Activated T-cell treated with anti-CD3 and anti-CD28 coated beads for 48 hours (primary cell): Measurements from ENCODE around the gene UBTD1.

Experiments
- DNase-seq: peaks from one replicate; pipeline ENCODE4 v3.0.0-alpha.2; 2020; ENCODE audit warnings: low read depth

The UBTD1 gene

GRCh38 chr10:97483506-97483905 lies 15.2 kb upstream of the UBTD1 start:
- DNase-seq = no peak

- DNase-seq = no peak
These were observed 14.8 kb upstream of the UBTD1 start for GRCh38 chr10:97483921-97484320.

GRCh38 chr10:97485647-97486281 lies 13.0 kb upstream of the UBTD1 start:
- no peak for DNase-seq

DNA sequence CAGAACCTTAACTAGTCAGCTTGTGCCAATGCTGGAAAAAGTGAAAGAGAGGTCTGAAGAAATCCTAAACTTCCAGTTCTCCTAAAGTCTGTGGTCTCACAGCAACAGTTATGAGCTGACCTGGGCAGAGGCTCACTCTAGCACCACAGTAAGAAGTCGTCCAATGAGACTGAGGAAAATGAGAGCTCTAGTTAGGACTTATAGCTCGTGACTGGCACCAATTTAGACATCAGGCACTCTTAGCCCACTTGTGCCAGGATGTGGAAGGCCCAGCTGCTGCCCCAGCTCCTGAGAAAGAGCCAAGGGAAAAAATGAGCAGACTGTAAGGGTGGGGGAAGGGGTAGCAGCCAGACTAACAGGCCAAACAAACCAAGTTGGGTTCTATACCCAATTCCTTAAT lies 8.1 kb upstream of the UBTD1 start:
- no peak for DNase-seq

DNA sequence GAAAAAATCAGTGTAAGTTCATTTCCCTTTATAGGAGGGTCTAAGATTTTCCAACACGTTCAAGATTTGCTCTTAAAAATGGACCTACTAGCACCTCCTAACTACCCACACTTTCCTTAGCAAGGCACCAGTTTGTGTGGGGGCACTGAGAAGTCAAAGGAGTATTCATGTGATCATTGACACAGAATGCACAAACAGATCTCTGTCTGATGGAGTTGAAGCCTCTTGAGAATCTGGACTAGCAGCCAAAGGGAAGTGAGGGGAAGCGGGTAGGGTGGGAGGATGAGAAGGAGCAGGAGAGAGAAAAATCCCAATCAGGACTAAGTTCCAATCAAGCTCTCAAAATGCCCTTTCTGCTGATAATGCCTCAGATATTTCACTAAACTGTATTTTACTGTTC lies 4.6 kb upstream of the UBTD1 start:
- DNase-seq = no peak

- no peak for DNase-seq
These were observed 3.7 kb upstream of the UBTD1 start for GRCh38 chr10:97494863-97495506.

DNA sequence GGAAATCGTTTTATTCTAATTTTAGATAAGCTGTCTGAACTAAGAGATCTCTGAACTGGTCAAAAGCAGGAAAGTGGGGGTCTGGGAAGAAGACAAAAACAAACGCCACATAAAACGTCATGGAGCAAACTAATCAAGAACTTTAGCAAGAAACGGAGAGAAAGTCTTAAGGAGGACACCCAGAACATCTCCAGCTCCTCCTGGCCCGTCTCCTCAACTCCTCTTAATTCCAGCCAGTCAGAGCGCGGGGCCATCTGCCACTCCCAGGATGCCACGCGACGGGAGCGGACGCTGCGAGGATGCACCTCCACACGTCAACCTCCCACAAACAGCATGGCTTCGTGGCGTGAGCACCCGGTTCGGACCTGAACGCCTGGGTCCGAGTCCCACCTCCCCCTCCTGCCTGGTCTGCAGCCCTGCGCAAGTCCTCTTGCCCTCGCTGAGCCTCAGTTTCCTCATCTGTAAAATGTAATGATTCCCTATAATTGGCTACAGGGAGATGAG lies 1.1 kb upstream of the UBTD1 start:
- peak; percentile 83 for DNase-seq

DNA sequence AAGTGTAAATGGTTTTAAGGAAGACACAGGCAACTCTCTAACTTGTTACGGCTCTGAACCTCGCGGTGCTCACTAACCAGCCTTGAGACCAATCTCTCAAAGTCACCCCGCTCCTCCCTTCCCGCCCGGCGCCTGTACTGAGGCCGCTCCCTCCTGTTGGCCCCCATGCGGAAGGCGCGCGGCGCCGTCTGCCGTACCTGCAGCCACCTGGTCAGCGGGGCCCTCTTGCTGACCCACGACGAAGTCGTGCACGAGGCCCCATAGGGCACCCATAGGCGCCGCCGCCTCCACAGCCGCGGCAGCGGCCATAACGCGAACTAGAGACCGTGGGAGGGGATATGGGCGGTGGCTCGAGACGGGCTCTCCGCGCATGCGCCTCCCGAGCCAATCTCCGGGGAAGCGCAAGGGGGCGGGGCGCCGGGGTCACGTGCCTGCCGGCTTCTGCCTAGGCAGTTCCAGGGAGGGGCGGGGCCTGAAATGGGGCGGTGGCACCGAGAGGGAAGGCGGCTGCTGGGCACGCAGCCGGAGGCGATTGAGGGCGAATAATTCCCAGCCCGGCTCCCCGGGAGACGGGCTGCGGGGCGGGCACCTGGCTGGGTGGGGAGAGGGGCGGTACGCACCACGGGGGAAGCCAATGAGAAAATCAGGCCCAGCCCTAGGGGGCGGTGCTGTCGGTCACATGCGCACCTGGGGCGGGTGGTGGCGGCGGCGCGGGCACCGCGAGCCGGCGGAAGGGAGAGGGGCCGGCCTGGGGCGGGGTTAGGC lies 466 bp upstream of the UBTD1 start, which contains the start of gene MMS19:
MMS19 (minus strand) TSS at position 347 of the 765 bp plus-strand sequence; CDS start at position 309, 38 bp downstream.
- peak; percentile 100 for DNase-seq

GRCh38 chr10:97499561-97500296 lies 1.0 kb downstream of the UBTD1 start:
- DNase-seq = no peak

DNA sequence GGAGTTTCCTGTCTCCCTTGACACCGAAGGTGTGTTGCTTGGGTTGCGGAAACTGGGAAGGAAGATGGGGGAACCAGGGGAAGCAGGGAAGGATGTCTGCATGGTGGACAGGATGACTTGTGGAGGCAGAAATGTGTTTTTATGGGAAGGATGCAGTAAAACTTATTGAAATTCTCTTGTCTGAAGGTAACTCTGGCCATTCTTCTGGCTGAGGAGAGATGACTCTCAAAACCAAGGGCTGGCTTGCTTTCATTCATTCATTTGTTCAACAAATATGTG lies 1.5 kb downstream of the UBTD1 start:
- DNase-seq = no peak

GRCh38 chr10:97502916-97503315 lies 4.2 kb downstream of the UBTD1 start:
- DNase-seq = no peak

GRCh38 chr10:97503406-97503805 lies 4.7 kb downstream of the UBTD1 start:
- DNase-seq = no peak

- DNase-seq = no peak
These were observed 6.4 kb downstream of the UBTD1 start for GRCh38 chr10:97505152-97505551.

DNA sequence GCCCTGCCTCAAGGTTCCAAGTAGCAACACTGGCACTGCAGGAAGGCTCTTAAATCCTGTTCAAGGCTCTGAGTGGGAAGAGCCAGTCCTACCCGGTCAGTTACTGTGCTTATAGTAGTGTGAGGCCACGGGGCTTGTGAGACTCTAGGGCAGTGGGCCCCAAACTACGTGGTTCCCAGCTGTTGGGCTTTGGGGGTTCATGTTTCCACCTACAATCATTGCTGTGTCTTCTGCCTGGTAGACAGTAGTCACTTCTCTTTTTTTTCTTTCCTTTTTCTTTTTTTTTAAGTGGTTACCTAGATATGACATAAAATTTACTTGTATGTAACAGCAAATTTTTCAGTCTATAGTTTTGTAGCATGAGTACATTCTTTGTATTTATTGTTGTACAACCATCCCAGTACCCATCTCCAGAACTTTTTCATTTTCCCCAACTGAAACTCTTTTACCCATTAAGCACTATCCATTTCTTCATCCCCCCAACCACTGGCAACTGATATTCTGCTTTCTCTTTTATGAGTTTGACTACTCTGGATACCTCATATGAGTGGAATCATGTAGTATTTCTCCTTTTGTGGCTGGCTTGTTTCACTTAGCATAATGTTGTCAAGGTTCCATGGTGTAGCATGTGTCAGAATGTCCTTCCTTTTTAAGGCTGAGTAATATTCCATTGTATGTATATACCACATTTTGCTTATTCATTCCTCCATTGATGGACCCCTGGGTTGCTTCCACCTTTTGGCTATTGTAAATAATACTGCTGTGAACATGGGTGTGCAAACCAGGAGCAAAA lies 7.7 kb downstream of the UBTD1 start:
- no peak for DNase-seq

GRCh38 chr10:97508342-97508741 lies 9.6 kb downstream of the UBTD1 start:
- no peak for DNase-seq

GRCh38 chr10:97509120-97509680 lies 10.5 kb downstream of the UBTD1 start:
- no peak for DNase-seq

DNA sequence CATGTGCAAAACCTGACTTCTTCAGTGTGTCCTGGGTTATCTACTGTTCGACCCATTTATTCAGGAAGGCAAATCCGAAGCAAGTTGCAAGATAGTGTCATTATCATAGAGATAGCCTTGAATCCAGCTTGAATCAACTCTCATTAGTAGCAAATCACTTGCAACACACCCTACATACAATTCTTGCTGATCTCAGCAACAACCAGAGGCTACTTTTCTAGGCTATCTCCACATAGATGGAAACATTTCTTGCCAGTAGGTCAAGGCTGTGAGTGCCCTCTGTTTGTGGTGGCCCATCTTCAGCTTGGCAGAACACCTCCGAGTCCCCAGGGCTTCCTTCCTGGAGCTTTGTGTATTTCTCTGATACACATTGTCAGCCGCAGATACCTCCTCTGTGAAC lies 12.0 kb downstream of the UBTD1 start:
- no peak for DNase-seq

DNA sequence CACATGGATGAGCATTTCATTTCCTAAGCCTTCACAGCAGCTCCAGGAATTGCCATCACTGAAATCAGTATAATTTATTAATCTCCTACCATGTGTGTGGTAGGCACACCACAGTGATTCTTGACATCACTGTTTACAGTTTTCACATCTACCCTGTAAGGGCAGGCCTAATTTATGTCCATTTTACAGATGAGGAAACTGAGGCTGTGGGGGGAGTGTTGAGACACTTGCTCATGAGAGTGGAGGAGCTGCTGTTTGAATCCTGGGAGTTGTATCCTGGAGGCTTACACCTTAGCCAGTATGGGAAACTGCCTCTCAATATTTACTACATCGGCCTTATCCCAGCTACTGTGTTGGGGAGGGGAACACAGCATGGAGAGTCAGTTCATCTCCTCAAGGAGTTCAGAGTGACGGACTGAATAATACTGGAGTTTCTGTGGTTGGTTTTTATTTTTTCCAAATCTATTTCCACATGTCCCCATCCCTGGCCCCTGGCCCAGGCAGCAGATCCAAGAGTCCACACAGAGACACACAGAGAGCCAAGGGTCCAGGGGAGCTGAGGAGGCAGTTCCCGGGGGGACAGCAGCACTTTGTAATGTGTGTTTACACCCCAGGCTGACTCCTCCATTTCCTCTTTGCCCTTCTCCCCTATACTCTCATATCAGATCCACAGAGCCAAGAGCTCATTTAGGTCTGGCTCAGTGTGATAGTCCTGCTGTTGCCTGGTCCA lies 13.2 kb downstream of the UBTD1 start:
- no peak for DNase-seq

DNA sequence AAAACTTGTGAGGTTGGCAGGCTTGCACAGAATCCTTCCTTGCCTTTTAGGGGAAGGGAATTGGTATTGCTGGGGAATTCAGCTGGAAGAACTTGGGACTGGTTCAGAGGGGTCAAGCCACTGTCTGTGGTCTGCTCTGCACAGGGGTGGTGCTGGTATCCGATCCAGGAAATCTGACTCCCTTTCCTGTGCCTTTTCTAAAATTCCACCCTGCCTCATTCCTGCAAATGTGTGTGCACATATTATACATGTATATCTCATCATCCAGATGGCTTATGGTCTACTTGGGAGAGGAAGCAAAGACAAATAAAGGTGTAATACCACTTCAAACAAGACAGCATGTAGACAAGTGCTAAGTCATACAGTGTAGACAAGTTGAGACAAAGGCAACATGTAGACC lies 14.3 kb downstream of the UBTD1 start:
- DNase-seq = no peak

- DNase-seq = no peak
These were observed 15.6 kb downstream of the UBTD1 start for GRCh38 chr10:97514344-97514743.
